H9 (cell line): Measurements from ENCODE around the gene ETNPPL. TPM values are rescaled to one million over a fixed set of nuclear protein-coding genes. Genes with fewer than 3 reads are reported as not detected.

ENCODE experiments used
- DNase-seq: peaks from one replicate; pipeline ENCODE4 v3.0.0-alpha.2; 2017
- H2AFZ ChIP-seq: one replicate; pipeline ENCODE4 v1.6.1; 2013; ENCODE audit warnings: mild to moderate bottlenecking, low read length, control low read depth, moderate library complexity
- H2AK5ac ChIP-seq: 2 replicates; pipeline ENCODE4 v1.6.1; 2013; ENCODE audit warnings: low read length, control low read depth, mixed read lengths; ENCODE audit not compliant: insufficient read length
- H2BK120ac ChIP-seq: one replicate; pipeline ENCODE4 v1.6.1; 2013; ENCODE audit warnings: low read depth, mild to moderate bottlenecking, low read length, control low read depth, inconsistent platforms; ENCODE audit not compliant: poor library complexity, severe bottlenecking
- H2BK12ac ChIP-seq: 2 replicates; pipeline ENCODE4 v1.6.1; 2013; ENCODE audit warnings: low read length, control low read depth, mixed read lengths, low read depth; ENCODE audit not compliant: insufficient read length
- H2BK15ac ChIP-seq: 2 replicates; pipeline ENCODE4 v1.6.1; 2013; ENCODE audit warnings: low read depth, low read length, control low read depth
- H2BK20ac ChIP-seq: one replicate; pipeline ENCODE4 v1.6.1; 2013; ENCODE audit warnings: low read depth, mild to moderate bottlenecking, low read length, control low read depth, inconsistent platforms; ENCODE audit not compliant: poor library complexity, severe bottlenecking
- H2BK5ac ChIP-seq: 2 replicates; pipeline ENCODE4 v1.6.1; 2013; ENCODE audit warnings: low read length, control low read depth, mixed read lengths; ENCODE audit not compliant: insufficient read length
- H3K14ac ChIP-seq: 2 replicates; pipeline ENCODE4 v1.6.1; 2013; ENCODE audit warnings: low read length, control low read depth; ENCODE audit not compliant: insufficient read depth
- H3K18ac ChIP-seq: 2 replicates; pipeline ENCODE4 v1.6.1; 2013; ENCODE audit warnings: low read depth, mild to moderate bottlenecking, mixed read lengths, low read length, control low read depth; ENCODE audit not compliant: insufficient read length
- H3K23ac ChIP-seq: 2 replicates; pipeline ENCODE4 v1.6.1; 2013; ENCODE audit warnings: low read length, control low read depth, mixed read lengths, low read depth; ENCODE audit not compliant: insufficient read length
- H3K23me2 ChIP-seq: 2 replicates; pipeline ENCODE4 v1.6.1; 2013; ENCODE audit warnings: low read depth, mild to moderate bottlenecking, mixed read lengths, low read length, control low read depth; ENCODE audit not compliant: insufficient read length, poor library complexity, severe bottlenecking
- H3K27ac ChIP-seq: 2 replicates; pipeline ENCODE4 v1.5.1; 2013; ENCODE audit warnings: low read length, control low read depth, mixed read lengths, low read depth; ENCODE audit not compliant: insufficient read length
- H3K27me3 ChIP-seq: 2 replicates; pipeline ENCODE4 v1.6.1; 2013; ENCODE audit warnings: low read length, control low read depth, inconsistent platforms; ENCODE audit not compliant: insufficient read depth
- H3K4ac ChIP-seq: 2 replicates; pipeline ENCODE4 v1.6.1; 2013; ENCODE audit warnings: low read depth, mild to moderate bottlenecking, control low read depth, inconsistent platforms, low read length, moderate library complexity
- H3K4me1 ChIP-seq: 2 replicates; pipeline ENCODE4 v1.6.1; 2013; ENCODE audit warnings: low read length, control low read depth, inconsistent platforms; ENCODE audit not compliant: insufficient read depth
- H3K4me2 ChIP-seq: 2 replicates; pipeline ENCODE4 v1.6.1; 2013; ENCODE audit warnings: low read length, control low read depth, mixed read lengths; ENCODE audit not compliant: insufficient read length, insufficient read depth
- H3K56ac ChIP-seq: 2 replicates; pipeline ENCODE4 v1.6.1; 2013; ENCODE audit warnings: low read depth, mild to moderate bottlenecking, mixed read lengths, low read length, control low read depth; ENCODE audit not compliant: insufficient read length
- H3K79me1 ChIP-seq: 2 replicates; pipeline ENCODE4 v1.6.1; 2013; ENCODE audit warnings: low read depth, mild to moderate bottlenecking, moderate library complexity, low read length, control low read depth, inconsistent platforms; ENCODE audit not compliant: insufficient read depth, poor library complexity, severe bottlenecking
- H3K79me2 ChIP-seq: 2 replicates; pipeline ENCODE4 v1.6.1; 2013; ENCODE audit warnings: low read length, control low read depth, inconsistent platforms; ENCODE audit not compliant: insufficient read depth
- H3K9ac ChIP-seq: 2 replicates; pipeline ENCODE4 v1.6.1; 2013; ENCODE audit warnings: low read length, control low read depth, mixed read lengths; ENCODE audit not compliant: insufficient read length; ENCODE audit errors: extremely low read depth
- H3K9me3 ChIP-seq: one replicate; pipeline ENCODE4 v1.6.1; 2013; ENCODE audit warnings: low read depth, low read length, inconsistent platforms; ENCODE audit not compliant: control insufficient read depth
- H3T11ph ChIP-seq: one replicate; pipeline ENCODE4 v1.6.1; 2013; ENCODE audit warnings: mild to moderate bottlenecking, low read length, control low read depth, inconsistent platforms
- H4K20me1 ChIP-seq: one replicate; pipeline ENCODE4 v1.6.1; 2013; ENCODE audit not compliant: control insufficient read depth, insufficient read length, insufficient read depth
- H4K5ac ChIP-seq: 2 replicates; pipeline ENCODE4 v1.6.1; 2013; ENCODE audit warnings: low read depth, mild to moderate bottlenecking, mixed read lengths, low read length, control low read depth; ENCODE audit not compliant: insufficient read length
- H4K8ac ChIP-seq: replicated peaks from 2 replicates; pipeline ENCODE4 v1.6.1; 2013; ENCODE audit warnings: low read length, control low read depth, mixed read lengths, low read depth; ENCODE audit not compliant: insufficient read length
- H4K91ac ChIP-seq: 2 replicates; pipeline ENCODE4 v1.6.1; 2013; ENCODE audit warnings: low read depth, mild to moderate bottlenecking, moderate library complexity, mixed read lengths, low read length, control low read depth; ENCODE audit not compliant: insufficient read length
- H3K27ac Mint-ChIP-seq, 3 experiments: 2 replicates in 2 of 3; 3 replicates in 1 of 3; pipeline ENCODE4 v1.8.0; 2020 to 2021; ENCODE audit warnings: mixed read lengths in 3 of 3, mild to moderate bottlenecking in 1 of 3, moderate library complexity in 1 of 3
- H3K27me3 Mint-ChIP-seq: 2 replicates; pipeline ENCODE4 v1.8.0; 2021; ENCODE audit warnings: low read depth, mild to moderate bottlenecking, moderate library complexity, mixed read lengths
- H3K36me3 Mint-ChIP-seq, 3 experiments: 2 replicates in 2 of 3; 3 replicates in 1 of 3; pipeline ENCODE4 v1.8.0; 2020 to 2021; ENCODE audit warnings: low read depth in 3 of 3, mixed read lengths in 3 of 3; ENCODE audit not compliant: insufficient read depth in 1 of 3
- H3K4me1 Mint-ChIP-seq, 2 experiments: 2 replicates each; pipeline ENCODE4 v1.8.0; 2020; ENCODE audit warnings: mixed read lengths in 2 of 2
- H3K4me3 Mint-ChIP-seq, 2 experiments: 2 replicates in 1 of 2; 3 replicates in 1 of 2; pipeline ENCODE4 v1.8.0; 2020 to 2021; ENCODE audit warnings: mild to moderate bottlenecking in 2 of 2, mixed read lengths in 2 of 2, moderate library complexity in 1 of 2
- H3K9me3 Mint-ChIP-seq, 2 experiments: 2 replicates in 1 of 2; 3 replicates in 1 of 2; pipeline ENCODE4 v1.8.0; 2020; ENCODE audit warnings: mild to moderate bottlenecking in 2 of 2, mixed read lengths in 2 of 2, moderate library complexity in 1 of 2
- WGBS: extraction: QIAGEN DNeasy Blood & Tissue Kit; methylation state at CpG from one replicate; pipeline ENCODE4 v1.1.7; 2013; ENCODE audit warnings: missing lambda C conversion rate, low lambda C conversion rate, mixed read lengths; ENCODE audit not compliant: insufficient read length; ENCODE audit errors: extremely low coverage; 5-methylcytosine and 5-hydroxymethylcytosine counted together
- total RNA-seq: library from RNA; stranded (reverse); gene quantifications from 2 replicates; pipeline ENCODE4 v1.2.1, GENCODE V29; 2021
- TF ChIP-seq, protein P1 (sequence below): fragments of 200-600 bp; sonication (generic); conservative IDR thresholded peaks from 3 replicates; pipeline ENCODE4 v1.8.0; 2021; ENCODE audit warnings: antibody characterized with exemption, mild to moderate bottlenecking

The ETNPPL gene
- total RNA-seq, 1 experiment from 2014 or later: 1.3 TPM

- Histone ChIP-seq H3K27me3 (no peaks in the 10 kb centered on the region), H4K91ac (no peak overlapping the region)
- WGBS: no CpG with 5 or more reads among the region's 3 CpGs
Measured at GRCh38 chr4:108693819-108694218, 69.0 kb downstream of the ETNPPL start.

More at GRCh38 chr4:108693819-108694218, 69.0 kb downstream of the ETNPPL start:
- DNase-seq: no peak
- TF ChIP-seq, protein P1, sequence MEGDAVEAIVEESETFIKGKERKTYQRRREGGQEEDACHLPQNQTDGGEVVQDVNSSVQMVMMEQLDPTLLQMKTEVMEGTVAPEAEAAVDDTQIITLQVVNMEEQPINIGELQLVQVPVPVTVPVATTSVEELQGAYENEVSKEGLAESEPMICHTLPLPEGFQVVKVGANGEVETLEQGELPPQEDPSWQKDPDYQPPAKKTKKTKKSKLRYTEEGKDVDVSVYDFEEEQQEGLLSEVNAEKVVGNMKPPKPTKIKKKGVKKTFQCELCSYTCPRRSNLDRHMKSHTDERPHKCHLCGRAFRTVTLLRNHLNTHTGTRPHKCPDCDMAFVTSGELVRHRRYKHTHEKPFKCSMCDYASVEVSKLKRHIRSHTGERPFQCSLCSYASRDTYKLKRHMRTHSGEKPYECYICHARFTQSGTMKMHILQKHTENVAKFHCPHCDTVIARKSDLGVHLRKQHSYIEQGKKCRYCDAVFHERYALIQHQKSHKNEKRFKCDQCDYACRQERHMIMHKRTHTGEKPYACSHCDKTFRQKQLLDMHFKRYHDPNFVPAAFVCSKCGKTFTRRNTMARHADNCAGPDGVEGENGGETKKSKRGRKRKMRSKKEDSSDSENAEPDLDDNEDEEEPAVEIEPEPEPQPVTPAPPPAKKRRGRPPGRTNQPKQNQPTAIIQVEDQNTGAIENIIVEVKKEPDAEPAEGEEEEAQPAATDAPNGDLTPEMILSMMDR: no peak
- no peak overlapping the region for H3K4me2 ChIP-seq
- no peaks in the 10 kb centered on the region for H3K9me3 ChIP-seq
- Mint-ChIP-seq H3K4me3 (no peak overlapping the region), H3K4me1 (no peaks in the 10 kb centered on the region), H3K27me3 (no peaks in the 10 kb centered on the region), H3K27ac (no peak overlapping the region), H3K9me3 (no peaks in the 10 kb centered on the region), H3K36me3 (no peaks in the 10 kb centered on the region)
- H3K79me2 ChIP-seq: no peaks in the 10 kb centered on the region
- no peak overlapping the region for H2AK5ac ChIP-seq
- no peak overlapping the region for H3K23ac ChIP-seq
- no peak overlapping the region for H3K9ac ChIP-seq
- H3K23me2 ChIP-seq: no peaks in the 10 kb centered on the region
- no peak overlapping the region for H4K8ac ChIP-seq
- no peak overlapping the region for H3K18ac ChIP-seq
- no peak overlapping the region for H3K14ac ChIP-seq
- H3K4me1 ChIP-seq: peaks cover 7% of the 10 kb centered on the region; the same call in 1 of the 2 replicates
- no peaks in the 10 kb centered on the region for H3K79me1 ChIP-seq
- H3K56ac ChIP-seq: no peak overlapping the region
- H2AFZ ChIP-seq: no peak overlapping the region
- H2BK15ac ChIP-seq: no peak overlapping the region
- no peak overlapping the region for H3K4ac ChIP-seq
- no peak overlapping the region for H2BK120ac ChIP-seq
- no peak overlapping the region for H2BK20ac ChIP-seq
- H4K20me1 ChIP-seq: no peaks in the 10 kb centered on the region
- no peak overlapping the region for H2BK5ac ChIP-seq
- no peak overlapping the region for H3K27ac ChIP-seq
- no peak overlapping the region for H4K5ac ChIP-seq
- no peak overlapping the region for H3T11ph ChIP-seq
- no peak overlapping the region for H2BK12ac ChIP-seq
